NCI-H2029 treated with DMSO at 0.1 percent for 48 hours (cell line): Measurements from ENCODE around the gene CDYL2.

Experiments
- DNase-seq: peaks from one replicate; lab custom pipeline; 2025; lab: John Stamatoyannopoulos, UW

CDYL2 gene

DNA sequence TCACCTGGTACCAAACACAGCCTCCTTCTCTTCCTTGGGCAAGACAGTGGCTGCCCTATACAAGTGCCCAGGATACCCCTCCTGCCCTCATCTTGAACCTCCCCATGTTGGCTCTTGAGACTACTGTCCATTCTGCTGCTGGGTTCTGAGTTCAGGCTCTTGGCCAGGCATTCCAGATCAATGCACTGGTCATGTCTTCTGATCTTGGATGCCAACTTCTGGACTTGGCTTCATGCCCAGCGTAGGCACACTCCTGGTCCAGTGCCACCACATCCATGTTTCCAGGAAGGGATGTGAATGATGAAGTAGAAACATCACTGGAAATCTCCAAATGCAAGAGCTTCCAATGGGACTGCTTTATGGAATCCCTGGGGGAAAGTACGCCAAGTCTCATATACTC, 212.1 kb downstream of the CDYL2 start:
- DNase-seq = no peak

DNA sequence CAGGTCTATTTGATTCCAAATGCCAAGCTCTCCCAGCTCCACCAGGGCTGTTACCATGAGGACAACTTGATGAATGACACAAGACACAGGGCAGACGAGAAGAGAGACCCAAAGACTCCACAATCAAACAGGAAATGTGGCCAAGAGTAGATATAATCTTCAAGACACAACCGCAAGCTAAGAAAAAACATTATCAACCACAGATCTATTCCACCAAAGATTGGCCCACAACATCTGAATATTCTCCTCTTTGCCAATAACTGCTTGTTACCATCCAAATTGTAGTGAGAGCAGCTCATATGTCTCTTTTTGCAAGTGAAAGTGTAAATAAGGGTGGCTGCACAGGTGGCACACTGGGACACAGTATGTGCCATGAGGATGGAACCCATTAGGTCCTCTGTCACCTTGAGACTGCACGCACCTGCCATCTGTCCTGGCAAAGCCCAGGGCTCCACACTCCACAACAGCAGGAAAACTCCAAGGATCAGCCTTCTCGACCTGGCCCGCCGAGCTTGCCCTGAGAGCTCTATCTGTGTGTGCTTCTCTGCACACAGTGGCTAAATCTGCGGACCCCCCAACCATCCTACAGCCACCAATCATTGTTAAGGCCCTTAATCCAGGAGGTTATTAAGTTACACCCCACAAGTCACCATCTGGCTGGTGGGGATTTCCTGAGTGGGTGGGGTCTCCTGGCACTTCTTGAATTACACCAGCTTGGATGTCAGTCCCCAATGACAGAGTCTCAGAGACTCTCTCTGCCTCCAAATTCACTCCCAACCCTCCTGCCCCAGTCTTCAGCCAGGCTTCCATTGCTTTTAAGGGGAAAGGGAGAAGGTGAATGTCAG, 213.1 kb downstream of the CDYL2 start:
- no peak for DNase-seq

DNA sequence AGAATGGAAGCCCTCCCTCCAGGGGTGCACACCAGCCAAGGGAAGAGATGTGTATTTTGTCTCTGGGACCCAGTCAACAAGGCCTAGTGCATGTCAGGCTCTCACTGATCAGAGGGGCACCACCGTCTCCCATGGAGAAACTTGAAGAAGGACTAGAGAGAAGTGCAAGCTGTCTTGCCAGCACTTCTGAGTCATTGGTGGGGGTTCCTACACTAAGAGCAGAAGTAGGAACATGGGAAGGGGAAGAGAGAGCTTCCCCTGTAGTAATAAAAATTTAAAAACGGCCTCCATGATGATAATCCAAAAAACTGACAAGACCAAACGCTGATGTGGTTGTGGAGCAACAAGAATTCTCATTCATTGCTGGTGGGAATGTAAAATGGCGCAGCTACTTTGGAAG, 217.3 kb downstream of the CDYL2 start:
- DNase-seq = no peak

DNA sequence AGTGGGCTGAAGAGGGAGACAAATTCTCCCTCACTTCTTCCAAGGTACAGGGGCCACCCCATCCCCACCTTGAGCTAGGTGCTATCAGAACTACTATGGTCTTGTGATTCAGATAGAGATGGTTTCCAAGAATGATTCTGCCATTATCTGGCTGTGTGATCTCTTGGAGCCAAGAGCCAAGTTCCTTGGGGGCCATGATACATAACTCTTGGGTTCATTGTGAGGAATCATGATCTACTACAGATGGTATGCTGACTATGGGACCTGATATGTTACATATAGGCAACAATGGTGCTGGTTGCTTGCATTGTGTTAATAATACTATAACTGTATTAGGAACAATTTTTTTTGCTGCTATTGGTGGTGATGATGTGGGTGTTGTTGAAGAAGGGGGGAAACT, 217.9 kb downstream of the CDYL2 start:
- DNase-seq = no peak

DNA sequence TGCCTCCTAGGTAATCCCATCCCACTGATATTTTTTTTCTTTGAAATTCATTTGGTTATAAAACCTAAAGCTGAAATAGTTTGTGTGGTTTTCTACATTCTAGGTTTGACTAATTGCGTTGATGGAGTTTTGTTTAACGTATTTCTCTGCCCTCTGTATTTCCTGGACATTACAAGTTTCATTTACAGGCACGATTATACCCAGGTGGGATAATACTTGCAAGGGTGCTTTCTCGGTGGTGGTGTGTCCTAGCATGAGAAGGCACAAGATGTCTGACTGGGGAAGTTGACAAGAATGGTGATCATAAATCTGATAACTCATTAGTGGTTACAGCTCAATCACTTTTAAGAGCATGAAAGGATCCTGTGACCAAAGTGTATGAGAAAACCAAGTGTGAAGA, 218.6 kb downstream of the CDYL2 start:
- DNase-seq = no peak

DNA sequence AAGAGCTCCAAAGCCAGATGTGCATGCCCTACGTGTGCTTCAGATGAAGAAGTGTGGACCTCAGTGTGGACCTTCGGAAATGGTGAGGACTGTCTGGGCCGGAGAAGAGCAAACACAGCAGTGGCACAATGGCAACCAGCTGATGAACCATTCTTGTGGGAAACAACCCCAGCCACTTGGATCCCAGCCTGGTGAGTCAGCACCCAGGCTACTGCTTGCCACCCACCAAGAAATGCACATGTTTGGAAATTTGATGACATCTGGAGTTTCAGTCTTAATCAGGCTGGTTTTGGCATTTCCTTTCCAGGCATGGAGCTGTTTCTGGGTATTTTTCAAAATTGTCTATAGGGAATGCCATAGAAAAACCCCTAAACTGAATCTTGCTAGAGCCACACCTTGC, 220.9 kb downstream of the CDYL2 start:
- DNase-seq = no peak

DNA sequence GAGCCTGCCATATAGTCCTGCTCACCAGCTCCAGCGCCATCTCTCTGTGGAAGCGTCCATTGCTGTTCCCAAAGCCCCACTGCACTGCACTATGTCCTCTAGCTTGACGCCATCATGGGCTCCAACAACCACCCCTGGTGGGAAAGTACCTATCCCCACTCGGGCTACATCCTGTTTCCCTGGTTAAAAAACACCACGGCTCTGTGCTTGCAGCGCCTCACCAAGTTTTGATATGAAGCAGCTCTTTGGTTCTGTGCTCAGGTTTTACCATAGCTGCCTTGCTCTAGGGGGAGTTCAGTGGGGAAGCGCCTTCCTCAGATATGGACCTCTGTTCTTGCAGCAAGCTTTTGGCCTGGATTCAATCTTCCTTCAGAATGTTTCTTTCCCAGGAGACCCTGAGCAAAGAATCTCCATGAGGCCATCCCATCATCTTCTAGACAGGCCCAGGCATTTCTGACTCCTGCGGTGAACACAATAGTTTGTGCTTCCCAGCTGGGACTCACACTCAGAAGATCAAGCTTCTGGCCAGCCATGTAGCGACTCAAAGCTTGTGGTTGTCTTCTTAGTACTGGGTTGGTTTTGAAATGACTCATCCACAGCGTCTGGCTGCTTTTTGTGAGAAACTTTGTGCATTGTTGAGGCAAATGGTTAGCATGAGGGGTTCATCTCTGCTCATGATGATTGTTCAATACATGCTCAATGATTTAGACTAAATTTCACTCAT, 224.1 kb downstream of the CDYL2 start:
- DNase-seq = no peak

DNA sequence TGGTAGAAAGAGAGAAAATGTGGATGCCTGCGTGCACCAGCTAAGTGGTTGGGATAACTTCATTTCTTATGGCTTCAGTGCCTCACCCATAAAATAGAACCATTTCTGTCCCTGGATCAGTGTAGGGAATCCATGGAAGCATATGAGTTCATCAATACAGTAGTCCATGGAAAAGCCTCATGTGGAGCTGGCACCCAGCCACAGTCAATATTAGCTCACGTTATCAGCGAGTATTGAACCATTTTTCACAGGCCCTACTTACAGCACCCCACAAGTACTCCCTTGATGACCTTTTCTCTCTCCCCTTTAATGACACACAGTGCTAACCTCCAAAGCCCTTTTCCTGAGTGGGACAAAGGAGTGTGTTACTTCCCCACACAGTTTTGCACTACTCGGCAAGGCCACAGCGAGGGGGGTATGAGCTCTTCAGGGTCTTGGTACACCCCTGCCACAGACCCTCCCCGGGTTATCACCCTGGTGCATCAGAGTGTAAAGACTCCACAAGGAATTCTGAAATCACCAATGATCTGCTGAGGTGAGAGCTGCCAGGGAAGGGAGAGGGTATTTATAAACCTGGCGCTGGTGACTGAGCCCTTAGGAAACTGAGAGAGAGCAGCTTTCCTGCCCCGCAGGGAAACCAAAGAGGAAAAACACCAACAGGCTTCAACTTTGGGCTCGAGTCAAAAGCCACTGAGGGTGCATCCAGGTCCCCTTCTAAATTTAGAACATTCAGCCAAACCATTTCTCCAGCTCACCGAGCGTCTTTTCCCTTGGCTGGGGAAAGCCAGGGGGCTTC, 226.7 kb downstream of the CDYL2 start:
- DNase-seq = no peak

DNA sequence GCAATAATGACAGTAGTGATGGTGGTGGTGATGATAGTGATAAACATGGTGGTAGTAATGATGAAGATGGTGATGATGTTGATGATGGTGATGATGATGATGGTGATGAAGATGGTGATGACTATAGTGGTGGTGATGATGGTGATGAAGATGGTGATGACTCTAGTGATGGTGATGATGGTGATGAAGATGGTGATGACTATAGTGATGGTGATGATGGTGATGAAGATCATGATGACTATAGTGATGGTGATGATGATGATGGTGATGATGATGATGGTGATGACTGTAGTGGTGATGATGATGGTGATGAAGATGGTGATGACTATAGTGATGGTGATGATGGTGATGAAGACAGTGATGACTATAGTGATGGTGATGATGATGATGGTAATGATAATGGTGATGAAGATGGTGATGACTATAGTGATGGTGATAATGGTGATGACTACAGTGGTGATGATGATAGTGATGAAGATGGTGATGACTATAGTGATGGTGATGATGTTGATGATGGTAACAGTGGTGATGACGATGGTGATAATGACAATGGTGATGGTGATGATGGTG, 228.0 kb downstream of the CDYL2 start:
- no peak for DNase-seq

DNA sequence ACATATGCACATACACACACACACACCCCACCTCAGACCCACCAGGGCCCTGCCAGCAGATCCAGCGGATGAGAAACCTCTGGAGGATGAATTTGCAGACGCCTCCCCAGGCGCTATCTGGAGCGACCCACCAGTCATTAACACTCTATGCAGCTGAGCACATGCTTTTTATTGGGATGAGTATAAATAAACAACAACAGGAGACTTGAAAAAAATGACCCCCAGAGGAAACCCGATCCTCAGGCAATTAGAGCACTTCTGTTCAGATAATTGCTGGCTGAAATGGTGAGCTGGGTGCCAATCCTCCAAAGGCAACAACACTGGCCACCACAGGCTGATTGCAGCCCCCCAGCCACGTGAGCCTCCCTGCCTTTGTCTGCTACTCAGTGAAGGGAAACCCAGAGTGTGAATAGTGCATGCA, 230.7 kb downstream of the CDYL2 start:
- no peak for DNase-seq

DNA sequence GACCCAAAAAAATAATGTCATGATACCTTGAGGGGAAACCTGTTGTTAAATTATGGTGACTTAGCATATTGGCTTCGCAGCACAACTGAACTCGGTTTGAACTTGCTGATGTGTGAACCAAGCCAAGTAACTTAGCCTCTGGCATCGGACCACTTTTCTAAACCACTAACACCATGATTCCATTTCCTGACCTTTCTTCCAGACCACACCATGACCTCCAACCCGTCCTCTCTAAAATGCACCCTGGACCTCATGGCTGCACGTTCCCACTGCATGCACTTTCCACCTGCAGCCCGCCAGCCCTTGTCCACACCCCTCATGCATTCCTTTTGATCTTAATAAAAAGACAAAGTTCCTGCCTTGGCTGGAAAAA, 234.3 kb downstream of the CDYL2 start:
- no peak for DNase-seq

DNA sequence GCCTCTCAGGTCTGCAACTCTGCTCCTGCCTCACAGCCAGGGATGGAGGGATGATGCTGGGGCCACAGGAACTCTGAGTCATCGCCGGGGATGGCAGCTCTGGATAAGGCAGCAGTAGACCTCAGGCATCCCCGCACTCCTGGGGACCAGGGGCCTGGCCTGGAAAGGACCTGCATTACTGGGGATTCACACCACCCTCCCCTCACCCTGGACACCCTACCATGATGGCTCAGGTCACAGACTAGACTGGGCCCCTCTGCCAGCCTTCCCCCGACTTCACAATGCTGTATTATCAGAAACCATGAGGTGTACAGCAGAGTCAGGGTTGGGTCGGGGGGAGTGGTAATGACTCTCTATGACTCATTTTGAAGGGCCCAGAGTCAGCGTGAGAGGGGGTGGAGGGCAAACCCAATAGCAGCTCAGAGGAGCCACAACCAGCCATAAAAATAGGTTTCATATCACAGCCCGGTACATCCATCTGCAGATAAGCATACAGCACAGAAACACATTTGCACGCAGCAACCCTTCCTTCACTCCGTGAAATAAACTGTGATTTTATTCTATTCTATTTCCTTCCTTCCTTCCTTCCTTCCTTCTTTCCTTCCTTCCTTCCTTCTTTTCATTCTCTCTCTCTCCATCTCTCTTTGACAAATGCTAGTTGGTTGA, 234.8 kb downstream of the CDYL2 start:
- DNase-seq = no peak

DNA sequence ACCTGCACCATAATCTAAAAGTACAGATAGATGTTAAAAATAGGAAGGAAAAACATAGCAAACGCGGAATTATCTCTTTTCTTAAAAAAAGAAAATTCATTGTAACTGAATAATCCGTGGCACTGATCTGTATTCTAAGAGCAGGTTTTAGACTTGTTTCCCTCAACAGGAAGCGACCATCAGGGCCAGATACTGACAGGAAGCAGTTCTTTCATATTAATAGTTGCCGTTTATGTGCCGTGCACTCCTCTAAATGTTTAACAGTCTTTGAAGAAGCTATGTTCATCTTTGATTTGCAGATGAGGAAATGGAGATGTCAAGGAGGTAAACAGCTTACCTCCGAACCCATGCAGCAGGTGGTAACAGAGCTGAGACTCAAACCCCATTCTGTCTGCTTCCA, 240.0 kb downstream of the CDYL2 start:
- no peak for DNase-seq

DNA sequence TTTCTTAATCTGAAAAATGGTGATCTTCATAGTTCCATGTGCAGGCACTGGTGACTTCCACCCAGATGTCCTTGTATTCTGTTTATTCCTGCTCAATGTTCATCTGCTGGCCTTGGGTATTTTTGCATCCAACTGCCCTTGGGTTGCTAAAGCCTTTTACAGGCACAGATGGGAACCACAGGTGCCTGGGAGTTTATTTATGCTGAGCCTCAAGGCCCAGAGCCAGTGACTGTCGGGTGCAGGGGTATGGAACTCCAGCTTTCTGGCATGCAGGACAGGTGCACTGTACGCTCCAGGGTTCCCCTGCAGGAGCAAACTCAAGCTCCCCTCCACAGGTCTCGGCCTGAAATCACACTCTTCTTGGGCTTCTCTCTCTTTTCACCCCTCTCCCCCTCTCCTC, 241.3 kb downstream of the CDYL2 start:
- DNase-seq = no peak

DNA sequence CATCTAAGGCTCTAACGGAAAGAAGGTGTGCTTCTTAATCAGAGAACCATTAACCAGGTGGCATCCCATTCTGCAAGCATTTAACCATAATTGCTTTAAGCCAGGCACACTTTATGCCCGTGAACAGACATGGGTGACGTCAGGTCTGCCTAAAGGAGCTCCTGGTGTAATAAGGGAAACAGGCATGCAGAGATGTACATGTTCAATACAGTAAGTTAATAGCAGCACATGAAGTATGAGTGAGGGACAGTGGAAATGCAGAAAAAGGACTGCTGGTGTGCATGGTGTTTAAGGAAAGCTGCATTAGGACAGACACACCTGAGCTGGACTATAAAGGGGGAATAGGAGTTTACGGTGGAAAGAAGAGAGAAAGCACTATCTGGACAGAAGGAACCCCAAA, 245.0 kb downstream of the CDYL2 start:
- DNase-seq = no peak

DNA sequence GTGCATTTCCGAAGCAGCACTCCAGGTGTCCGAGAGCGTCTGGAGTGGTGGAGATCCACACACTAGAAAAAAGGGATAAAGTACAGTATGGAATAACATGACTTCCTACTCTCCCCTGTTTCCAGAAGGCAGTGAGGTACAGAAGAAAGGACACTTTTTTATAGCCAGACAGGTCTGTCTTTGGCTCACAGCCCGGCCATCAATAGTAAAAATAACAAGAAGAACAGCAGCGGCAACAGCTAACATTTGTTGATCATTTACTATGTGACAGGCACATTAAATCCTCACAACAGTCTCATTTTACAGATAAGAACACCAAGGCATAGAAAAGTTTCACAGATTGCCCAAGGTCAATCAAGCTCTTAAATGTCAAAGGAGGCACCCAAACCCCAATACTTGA, 247.4 kb downstream of the CDYL2 start:
- DNase-seq = no peak

DNA sequence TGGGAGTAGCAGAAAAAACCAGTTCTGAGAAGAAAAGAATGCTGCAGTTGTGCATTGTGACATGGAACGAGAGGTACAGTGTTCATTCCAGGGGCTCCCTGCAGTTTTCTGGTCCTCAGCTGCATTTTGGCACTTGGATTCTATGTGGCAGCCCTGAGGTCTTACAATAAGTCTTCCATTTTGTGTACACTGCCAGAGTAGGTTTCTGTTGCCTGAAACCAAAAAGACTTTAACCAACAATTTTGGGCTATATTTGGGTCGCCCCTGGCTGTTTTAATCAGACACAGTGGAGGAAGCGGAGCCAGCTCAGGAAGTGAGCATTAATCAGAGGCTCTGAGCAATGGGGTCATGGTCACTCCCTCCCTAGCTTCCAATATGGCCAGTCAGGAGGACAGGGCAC, 247.9 kb downstream of the CDYL2 start:
- no peak for DNase-seq

DNA sequence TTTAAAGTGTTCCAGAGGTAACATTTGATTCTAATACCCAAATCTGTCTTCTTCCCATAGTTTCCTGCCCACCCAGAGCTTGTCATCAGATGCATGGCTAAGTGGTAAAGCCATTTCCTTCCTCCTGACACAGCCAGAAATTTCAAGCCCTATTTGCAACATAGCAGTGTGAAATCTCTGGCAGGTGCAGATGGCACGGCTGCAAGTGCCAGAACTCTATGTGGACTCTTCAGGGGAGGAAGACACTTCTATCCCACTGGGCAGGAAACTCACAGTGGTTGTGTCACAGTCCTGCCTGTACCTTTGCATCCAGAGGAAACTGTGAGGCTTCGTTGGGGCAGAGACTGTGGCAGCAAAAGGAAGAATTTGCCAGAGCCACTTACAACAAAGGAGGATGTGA, 250.4 kb downstream of the CDYL2 start:
- no peak for DNase-seq

DNA sequence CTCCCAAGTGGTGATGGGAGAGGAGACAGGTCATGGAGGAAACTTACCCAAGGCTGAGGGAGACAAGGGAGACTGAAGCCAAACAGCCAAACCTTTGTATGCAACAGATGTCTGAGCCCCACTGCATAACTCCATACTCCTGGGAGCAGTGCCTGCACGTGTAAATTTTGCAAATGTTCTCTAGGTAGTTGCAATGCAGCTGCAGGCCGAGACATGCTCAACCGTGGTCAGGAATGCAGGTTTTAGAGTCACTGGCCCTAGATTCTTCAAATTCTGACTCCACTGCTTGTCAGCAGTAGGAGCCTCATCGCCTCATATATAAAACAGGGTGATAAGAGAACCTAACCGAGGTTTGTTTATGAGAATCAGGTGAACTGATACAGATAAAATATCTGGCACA, 252.1 kb downstream of the CDYL2 start:
- DNase-seq = no peak
